Activated T-helper 17 cell treated with anti-CD3 and anti-CD28 coated beads, Interleukin-2, amount 50 U/mL, for 72 hours (primary cell): Measurements from ENCODE around the gene IKZF5. TPM values are rescaled to one million over a fixed set of nuclear protein-coding genes. Genes with fewer than 3 reads are reported as not detected.

ENCODE experiments used
- ATAC-seq: fragments of 150-1000 bp; cut with Tn5 transposase; replicated peaks from 2 replicates; pipeline ENCODE4 v1.10.0; 2021; ENCODE audit warnings: mild to moderate bottlenecking, moderate library complexity
- H3K27ac Mint-ChIP-seq: one replicate; pipeline ENCODE4 v1.8.0; 2022; ENCODE audit warnings: mixed read lengths
- H3K27me3 Mint-ChIP-seq: one replicate; pipeline ENCODE4 v1.8.0; 2022; ENCODE audit warnings: mixed read lengths
- H3K36me3 Mint-ChIP-seq: one replicate; pipeline ENCODE4 v1.8.0; 2022; ENCODE audit warnings: low read depth, mild to moderate bottlenecking, mixed read lengths
- H3K4me1 Mint-ChIP-seq: one replicate; pipeline ENCODE4 v1.8.0; 2022; ENCODE audit warnings: mixed read lengths
- H3K4me3 Mint-ChIP-seq: one replicate; pipeline ENCODE4 v1.8.0; 2022; ENCODE audit warnings: mild to moderate bottlenecking, mixed read lengths
- H3K9me3 Mint-ChIP-seq: one replicate; pipeline ENCODE4 v1.8.0; 2022; ENCODE audit warnings: mixed read lengths
- total RNA-seq, 2 donors: library from RNA; stranded (reverse); gene quantifications; one replicate each; pipeline ENCODE4 v1.2.3, GENCODE V29; 2022

The IKZF5 gene
- total RNA-seq, 2 donors from 2014 or later, result 15.0 to 18.4 TPM

GRCh38 chr10:123024540-123024939 lies 15.9 kb upstream of the IKZF5 start:
- Mint-ChIP-seq H3K27ac (no peak overlapping the region), H3K9me3 (no peaks in the 10 kb centered on the region), H3K36me3 (no peaks in the 10 kb centered on the region), H3K4me3 (no peak overlapping the region), H3K27me3 (no peaks in the 10 kb centered on the region), H3K4me1 (peaks cover 5% of the 10 kb centered on the region)
- ATAC-seq, result no peak

- Mint-ChIP-seq H3K36me3 (no peaks in the 10 kb centered on the region), H3K27me3 (no peaks in the 10 kb centered on the region), H3K27ac (no peak overlapping the region), H3K4me3 (no peak overlapping the region), H3K4me1 (peaks cover 10% of the 10 kb centered on the region), H3K9me3 (no peaks in the 10 kb centered on the region)
- ATAC-seq, result no peak
These were observed 12.9 kb upstream of the IKZF5 start for GRCh38 chr10:123021517-123021916.

- Mint-ChIP-seq H3K36me3 (no peaks in the 10 kb centered on the region), H3K27me3 (no peaks in the 10 kb centered on the region), H3K4me3 (no peak overlapping the region), H3K27ac (no peak overlapping the region), H3K9me3 (no peaks in the 10 kb centered on the region), H3K4me1 (peaks cover 13% of the 10 kb centered on the region)
- ATAC-seq, result no peak
These were observed 11.5 kb upstream of the IKZF5 start for GRCh38 chr10:123019941-123020703.

GRCh38 chr10:123019264-123019663 lies 10.7 kb upstream of the IKZF5 start:
- no peak overlapping the region for H3K4me3 Mint-ChIP-seq
- no peaks in the 10 kb centered on the region for H3K9me3 Mint-ChIP-seq
- H3K4me1 Mint-ChIP-seq, result peaks cover 11% of the 10 kb centered on the region
- H3K27me3 Mint-ChIP-seq, result no peaks in the 10 kb centered on the region
- no peak overlapping the region for H3K27ac Mint-ChIP-seq
- no peak for ATAC-seq
- no peaks in the 10 kb centered on the region for H3K36me3 Mint-ChIP-seq

GRCh38 chr10:123018531-123018930 lies 9.9 kb upstream of the IKZF5 start:
- Mint-ChIP-seq H3K27me3 (no peaks in the 10 kb centered on the region), H3K27ac (no peak overlapping the region), H3K4me1 (peaks cover 8% of the 10 kb centered on the region), H3K9me3 (no peaks in the 10 kb centered on the region), H3K4me3 (no peak overlapping the region), H3K36me3 (no peaks in the 10 kb centered on the region)
- no peak for ATAC-seq

GRCh38 chr10:123017421-123018165 lies 9.0 kb upstream of the IKZF5 start:
- Mint-ChIP-seq H3K9me3 (no peaks in the 10 kb centered on the region), H3K4me3 (no peak overlapping the region), H3K27ac (no peak overlapping the region), H3K4me1 (peaks cover 8% of the 10 kb centered on the region), H3K27me3 (no peaks in the 10 kb centered on the region), H3K36me3 (peaks cover 1% of the 10 kb centered on the region)
- ATAC-seq, result no peak

- no peak for ATAC-seq
- Mint-ChIP-seq H3K9me3 (no peaks in the 10 kb centered on the region), H3K4me1 (peaks cover 8% of the 10 kb centered on the region), H3K36me3 (peaks cover 5% of the 10 kb centered on the region), H3K27me3 (no peaks in the 10 kb centered on the region), H3K27ac (no peak overlapping the region), H3K4me3 (no peak overlapping the region)
These were observed 7.6 kb upstream of the IKZF5 start for GRCh38 chr10:123016228-123016627.

- ATAC-seq, result no peak
- H3K4me1 Mint-ChIP-seq, result peaks cover 16% of the 10 kb centered on the region
- no peaks in the 10 kb centered on the region for H3K9me3 Mint-ChIP-seq
- H3K4me3 Mint-ChIP-seq, result no peak overlapping the region
- peaks cover 5% of the 10 kb centered on the region for H3K36me3 Mint-ChIP-seq
- H3K27me3 Mint-ChIP-seq, result no peaks in the 10 kb centered on the region
- H3K27ac Mint-ChIP-seq, result no peak overlapping the region
These were observed 6.2 kb upstream of the IKZF5 start for GRCh38 chr10:123014772-123015171.

- Mint-ChIP-seq H3K4me3 (no peak overlapping the region), H3K27ac (no peak overlapping the region), H3K27me3 (no peaks in the 10 kb centered on the region)
These were observed 5.1 kb upstream of the IKZF5 start for GRCh38 chr10:123013456-123014419.

GRCh38 chr10:123011987-123012386 lies 3.4 kb upstream of the IKZF5 start:
- Mint-ChIP-seq H3K27ac (no peak overlapping the region), H3K9me3 (no peaks in the 10 kb centered on the region), H3K27me3 (no peaks in the 10 kb centered on the region), H3K4me1 (peaks cover 19% of the 10 kb centered on the region), H3K4me3 (no peak overlapping the region), H3K36me3 (peaks cover 17% of the 10 kb centered on the region)
- ATAC-seq, result no peak

More at GRCh38 chr10:123013456-123014419, 5.1 kb upstream of the IKZF5 start:
- no peaks in the 10 kb centered on the region for H3K9me3 Mint-ChIP-seq
- H3K36me3 Mint-ChIP-seq, result peaks cover 7% of the 10 kb centered on the region
- no peak for ATAC-seq
- peaks cover 16% of the 10 kb centered on the region for H3K4me1 Mint-ChIP-seq

GRCh38 chr10:123009105-123009820 lies 668 bp upstream of the IKZF5 start:
- ATAC-seq, result peak; percentile 4
- Mint-ChIP-seq H3K9me3 (no peaks in the 10 kb centered on the region), H3K36me3 (peaks cover 32% of the 10 kb centered on the region), H3K27me3 (no peaks in the 10 kb centered on the region), H3K4me3 (peak overlapping the region; percentile 90), H3K27ac (peak overlapping the region; percentile 95), H3K4me1 (peaks cover 22% of the 10 kb centered on the region)

- peak; percentile 57 for ATAC-seq
- peaks cover 32% of the 10 kb centered on the region for H3K36me3 Mint-ChIP-seq
- H3K27me3 Mint-ChIP-seq, result no peaks in the 10 kb centered on the region
- peak overlapping the region; percentile 95 for H3K27ac Mint-ChIP-seq
- H3K4me1 Mint-ChIP-seq, result peaks cover 22% of the 10 kb centered on the region
- no peaks in the 10 kb centered on the region for H3K9me3 Mint-ChIP-seq
- peak overlapping the region; percentile 90 for H3K4me3 Mint-ChIP-seq
These were observed 839 bp downstream of the IKZF5 start for GRCh38 chr10:123007558-123008354.

- no peak overlapping the region for H3K4me3 Mint-ChIP-seq
- no peak overlapping the region for H3K27ac Mint-ChIP-seq
- H3K9me3 Mint-ChIP-seq, result no peaks in the 10 kb centered on the region
- peaks cover 34% of the 10 kb centered on the region for H3K4me1 Mint-ChIP-seq
- peaks cover 44% of the 10 kb centered on the region for H3K36me3 Mint-ChIP-seq
- ATAC-seq, result no peak
- H3K27me3 Mint-ChIP-seq, result no peaks in the 10 kb centered on the region
These were observed 4.3 kb downstream of the IKZF5 start for GRCh38 chr10:123004298-123004697.
